Right lobe of liver (tissue), 4 donors: ENCODE data around the gene FADS1.

Experiments used
- POLR2A ChIP-seq: fragments of 450-650 bp; IDR thresholded peaks from one replicate; pipeline ENCODE4 v1.6.1; 2017; ENCODE audit warnings: antibody characterized with exemption, mild to moderate bottlenecking
- TF ChIP-seq, protein P1 (sequence below), 4 donors: fragments of 200-600 bp in 3 of 4; fragments of 450-650 bp in 1 of 4; IDR thresholded peaks; one replicate each; pipeline versions ENCODE4 v1.5.1 to v1.8.0; 2016 to 2022; ENCODE audit warnings: antibody characterized with exemption in 4 of 4, mild to moderate bottlenecking in 2 of 4
- donor health status: DM: no; HTN: no; CAD: no.
- donor health status: DM: no; HTN: no; CAD: no.
- donor health status: DM: no; HTN: yes; CAD: no.

DNA sequence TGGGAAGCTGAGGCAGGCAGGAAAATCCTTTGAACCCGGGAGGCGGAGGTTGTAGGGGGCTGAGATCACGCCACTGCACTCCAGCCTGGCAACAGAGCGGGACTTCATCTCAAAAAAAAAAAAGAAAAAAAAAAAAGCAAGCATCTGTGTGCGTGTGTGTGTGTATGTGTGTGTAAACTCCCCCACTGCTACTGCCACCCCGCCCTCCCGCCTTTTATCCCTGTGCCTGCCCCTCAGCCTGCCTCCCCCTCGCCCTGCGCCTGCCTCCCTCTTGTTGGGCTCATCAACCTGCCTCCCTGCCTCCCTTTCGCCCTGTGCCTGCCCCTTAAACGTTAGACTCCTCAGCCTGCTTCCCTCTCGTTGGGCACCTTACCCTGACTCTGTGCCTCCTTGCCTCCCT is 42.4 kb downstream of the FADS1 start:
- no peak for TF ChIP-seq POLR2A
- TF ChIP-seq, protein P1, sequence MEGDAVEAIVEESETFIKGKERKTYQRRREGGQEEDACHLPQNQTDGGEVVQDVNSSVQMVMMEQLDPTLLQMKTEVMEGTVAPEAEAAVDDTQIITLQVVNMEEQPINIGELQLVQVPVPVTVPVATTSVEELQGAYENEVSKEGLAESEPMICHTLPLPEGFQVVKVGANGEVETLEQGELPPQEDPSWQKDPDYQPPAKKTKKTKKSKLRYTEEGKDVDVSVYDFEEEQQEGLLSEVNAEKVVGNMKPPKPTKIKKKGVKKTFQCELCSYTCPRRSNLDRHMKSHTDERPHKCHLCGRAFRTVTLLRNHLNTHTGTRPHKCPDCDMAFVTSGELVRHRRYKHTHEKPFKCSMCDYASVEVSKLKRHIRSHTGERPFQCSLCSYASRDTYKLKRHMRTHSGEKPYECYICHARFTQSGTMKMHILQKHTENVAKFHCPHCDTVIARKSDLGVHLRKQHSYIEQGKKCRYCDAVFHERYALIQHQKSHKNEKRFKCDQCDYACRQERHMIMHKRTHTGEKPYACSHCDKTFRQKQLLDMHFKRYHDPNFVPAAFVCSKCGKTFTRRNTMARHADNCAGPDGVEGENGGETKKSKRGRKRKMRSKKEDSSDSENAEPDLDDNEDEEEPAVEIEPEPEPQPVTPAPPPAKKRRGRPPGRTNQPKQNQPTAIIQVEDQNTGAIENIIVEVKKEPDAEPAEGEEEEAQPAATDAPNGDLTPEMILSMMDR (IDR thresholded peaks at IDR 0.05), result no peak
